Activated CD4-positive, alpha-beta T cell treated with anti-CD3 and anti-CD28 coated beads, Interleukin-2, amount 50 U/mL, for 24 hours (primary cell): ENCODE results near the gene ACAP2.
"Not testable (repeated sequence)": the region's sequence is repeated elsewhere in the genome, so short reads cannot be mapped to it uniquely, and the experiment has no call there.

Source experiments
- DNase-seq, 2 donors: peaks; one replicate each; pipeline ENCODE4 v3.0.0-alpha.2; 2020; ENCODE audit warnings: low read depth in 1 of 2, low spot score in 1 of 2

The ACAP2 gene

GRCh38 chr3:195394024-195394423 lies 48.8 kb downstream of the ACAP2 start:
- no peak for DNase-seq

- DNase-seq: no peak
Observed at GRCh38 chr3:195388380-195388779, 54.4 kb downstream of the ACAP2 start.

DNA sequence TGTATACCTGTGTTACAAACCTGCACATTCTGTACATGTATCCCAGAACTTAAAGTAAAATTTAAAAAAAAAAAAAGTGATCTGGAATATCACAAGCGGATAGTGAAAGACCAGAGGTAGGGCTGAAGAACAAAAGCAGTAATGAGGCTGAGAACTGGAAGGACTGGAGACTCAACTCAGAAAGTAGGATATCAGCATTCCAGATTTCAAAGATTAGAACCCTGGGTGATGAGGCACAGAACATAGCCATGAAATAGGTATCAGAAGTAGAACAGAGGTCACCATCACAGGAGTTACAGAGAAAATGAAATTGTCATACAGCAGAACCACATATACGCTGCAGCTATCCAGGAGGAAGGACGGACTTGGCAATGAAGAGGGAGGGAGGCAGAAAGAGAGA lies 56.1 kb downstream of the ACAP2 start:
- DNase-seq: no peak

DNA sequence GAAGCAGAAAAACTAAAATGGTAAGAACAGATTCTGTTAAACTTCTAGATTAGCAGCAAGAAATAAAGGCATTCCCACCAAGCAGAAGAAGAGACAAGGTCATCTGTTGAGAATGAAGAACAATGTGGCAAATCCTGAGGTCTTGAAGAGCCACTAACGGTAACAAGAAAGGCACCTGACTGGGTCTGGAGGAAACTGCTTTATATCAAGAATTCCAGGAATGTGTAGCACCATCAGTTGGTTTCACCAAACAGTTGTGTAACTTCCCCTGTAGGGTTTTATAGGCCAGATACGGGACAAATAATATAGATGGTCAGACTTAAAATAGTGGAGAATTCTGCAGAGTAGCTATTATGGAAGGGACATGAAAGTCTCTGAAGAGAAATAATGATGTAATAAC lies 57.3 kb downstream of the ACAP2 start:
- no peak for DNase-seq

DNA sequence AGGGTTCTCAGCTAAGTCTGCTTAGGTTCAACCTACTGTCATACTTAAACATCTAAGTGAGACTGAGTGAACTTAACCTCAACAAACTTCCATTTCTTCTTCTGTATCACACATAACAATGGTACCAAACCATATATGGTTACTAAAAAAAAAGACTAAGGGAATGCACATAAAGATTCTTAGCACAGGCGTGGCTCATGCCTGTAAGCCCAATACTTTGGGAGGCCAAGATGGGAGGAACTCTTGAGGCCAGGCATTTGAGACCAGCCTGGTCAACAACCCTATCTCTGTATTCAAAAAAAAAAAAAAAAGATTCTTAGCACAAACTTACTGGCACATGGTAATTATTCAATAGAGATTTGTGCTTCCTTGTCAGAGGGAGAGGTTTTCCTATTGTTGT lies 57.9 kb downstream of the ACAP2 start:
- no peak for DNase-seq

GRCh38 chr3:195372220-195372619 lies 70.6 kb downstream of the ACAP2 start:
- no peak for DNase-seq

- no peak for DNase-seq
Observed at GRCh38 chr3:195366200-195366925, 76.5 kb downstream of the ACAP2 start.

DNA sequence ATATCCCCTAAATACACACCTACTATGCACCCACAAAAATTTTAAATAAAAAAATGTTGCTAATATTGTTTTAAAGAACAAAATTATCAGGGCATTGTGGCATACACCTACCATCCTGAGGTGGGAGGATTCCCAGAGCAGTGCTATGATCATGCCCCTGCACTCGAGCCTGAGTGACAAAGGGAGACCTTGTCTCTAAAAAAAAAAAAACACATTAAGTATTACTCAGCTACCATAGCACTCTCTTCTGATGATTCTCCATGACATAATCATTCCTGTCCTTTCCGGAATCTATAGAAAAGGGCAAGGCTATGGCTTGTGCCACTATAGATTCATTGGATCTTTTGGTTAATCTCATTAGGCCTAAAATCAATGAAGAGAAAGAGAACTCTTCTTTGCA lies 77.4 kb downstream of the ACAP2 start:
- DNase-seq: no peak

DNA sequence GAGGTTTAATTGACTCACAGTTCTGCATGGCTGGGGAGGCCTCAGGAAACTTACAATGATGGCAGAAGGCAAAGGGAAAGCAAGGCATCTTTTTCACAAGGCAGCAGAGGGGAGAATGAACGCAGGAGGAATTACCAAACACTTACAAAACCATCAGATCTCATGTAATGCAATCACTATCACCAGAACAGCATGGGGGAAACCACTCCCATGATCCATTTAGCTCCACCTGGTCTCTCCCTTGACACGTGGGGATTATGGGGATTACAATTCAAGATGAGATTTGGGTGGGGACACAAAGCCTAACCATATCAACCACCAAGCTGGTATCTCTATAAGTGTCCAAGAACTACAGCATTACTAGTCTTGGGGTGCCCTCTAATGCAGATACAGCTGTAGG lies 85.0 kb downstream of the ACAP2 start:
- not testable (repeated sequence) for DNase-seq

DNA sequence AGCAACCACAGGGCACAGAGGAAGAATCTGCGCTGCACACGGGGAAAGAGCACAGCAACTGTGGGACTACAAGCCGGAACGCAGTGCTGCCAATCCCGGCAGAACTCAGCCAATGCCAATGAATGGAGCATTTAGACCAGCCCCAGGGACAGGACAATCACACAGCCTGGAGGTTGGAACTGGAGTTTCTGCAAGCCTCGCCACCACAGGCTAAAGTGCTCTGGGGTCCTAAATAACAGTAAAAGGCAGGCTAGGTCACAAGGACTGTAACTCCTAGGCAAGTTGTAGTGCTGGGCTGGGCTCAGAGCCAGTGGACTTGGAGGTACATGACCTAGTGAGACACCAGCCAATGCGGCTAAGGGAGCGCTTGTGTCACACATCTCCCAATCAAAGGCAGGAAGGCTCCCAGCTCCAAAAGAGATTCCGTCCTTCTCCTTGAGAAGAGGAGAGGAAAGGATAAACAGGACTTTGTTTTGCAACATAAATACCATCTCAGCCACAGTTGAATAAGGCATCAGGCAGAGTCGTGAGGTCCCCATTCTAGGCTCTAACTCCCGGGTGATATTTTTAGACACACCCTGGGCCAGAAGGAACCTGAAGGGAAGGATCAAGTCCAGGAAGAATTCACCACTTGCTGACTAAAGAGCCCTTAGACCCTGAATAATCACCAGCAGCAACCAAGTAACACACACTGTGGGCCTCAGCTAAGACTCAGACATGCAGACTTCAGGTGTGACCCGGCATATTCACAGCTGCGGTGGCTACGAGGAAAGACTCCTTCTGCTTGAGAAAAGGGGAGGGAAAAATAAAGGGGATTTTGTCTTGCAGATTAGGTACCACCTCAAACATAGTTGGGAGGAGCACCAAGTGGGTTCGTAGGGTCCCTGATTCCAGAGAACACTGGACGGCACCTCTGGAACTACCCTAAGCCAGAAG lies 86.4 kb downstream of the ACAP2 start:
- DNase-seq: no peak

DNA sequence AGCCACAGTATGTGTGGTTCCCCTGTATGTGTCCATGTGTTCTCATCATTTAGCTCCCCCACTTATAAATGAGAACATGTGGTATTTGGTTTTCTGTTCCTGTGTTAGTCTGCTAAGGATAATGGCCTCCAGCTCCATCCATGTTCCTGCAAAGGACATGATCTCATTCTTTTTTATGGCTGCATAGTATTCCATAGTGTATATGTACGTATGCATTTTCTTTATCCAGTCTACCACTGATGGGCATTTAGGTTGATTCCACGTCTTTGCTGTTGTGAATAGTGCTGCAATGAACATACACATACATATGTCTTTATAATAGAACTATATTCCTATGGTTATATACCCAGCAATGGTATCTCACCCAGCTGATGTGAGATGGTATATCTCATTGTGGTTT lies 88.8 kb downstream of the ACAP2 start:
- DNase-seq: not testable (repeated sequence)

DNA sequence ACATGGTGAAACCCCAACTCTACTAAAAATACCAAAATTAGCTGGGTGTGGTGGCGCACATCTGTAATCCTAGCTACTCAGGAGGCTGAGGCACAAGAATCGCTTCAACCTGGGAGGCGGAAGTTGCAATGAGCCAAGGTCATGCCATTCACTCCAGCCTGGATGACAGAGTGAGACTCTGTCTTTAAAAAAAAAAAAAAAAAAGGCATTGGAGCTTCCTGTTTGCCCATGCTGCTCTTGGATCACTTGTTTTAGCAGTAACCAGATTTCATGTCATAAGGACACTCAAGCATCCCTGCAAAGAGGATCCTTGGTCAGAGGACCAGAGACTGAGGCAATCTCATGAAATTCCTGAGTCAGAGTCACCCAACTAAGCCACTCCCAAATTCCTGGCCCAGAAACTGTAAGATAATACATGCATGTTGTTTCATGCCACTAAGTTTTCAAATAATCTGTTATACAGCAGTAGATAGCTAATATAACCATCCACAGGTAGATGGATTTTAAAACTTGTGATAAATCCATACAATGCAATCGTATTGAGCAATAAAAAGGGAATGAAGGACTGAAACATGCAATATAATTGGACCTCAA lies 89.8 kb downstream of the ACAP2 start:
- no peak for DNase-seq

DNA sequence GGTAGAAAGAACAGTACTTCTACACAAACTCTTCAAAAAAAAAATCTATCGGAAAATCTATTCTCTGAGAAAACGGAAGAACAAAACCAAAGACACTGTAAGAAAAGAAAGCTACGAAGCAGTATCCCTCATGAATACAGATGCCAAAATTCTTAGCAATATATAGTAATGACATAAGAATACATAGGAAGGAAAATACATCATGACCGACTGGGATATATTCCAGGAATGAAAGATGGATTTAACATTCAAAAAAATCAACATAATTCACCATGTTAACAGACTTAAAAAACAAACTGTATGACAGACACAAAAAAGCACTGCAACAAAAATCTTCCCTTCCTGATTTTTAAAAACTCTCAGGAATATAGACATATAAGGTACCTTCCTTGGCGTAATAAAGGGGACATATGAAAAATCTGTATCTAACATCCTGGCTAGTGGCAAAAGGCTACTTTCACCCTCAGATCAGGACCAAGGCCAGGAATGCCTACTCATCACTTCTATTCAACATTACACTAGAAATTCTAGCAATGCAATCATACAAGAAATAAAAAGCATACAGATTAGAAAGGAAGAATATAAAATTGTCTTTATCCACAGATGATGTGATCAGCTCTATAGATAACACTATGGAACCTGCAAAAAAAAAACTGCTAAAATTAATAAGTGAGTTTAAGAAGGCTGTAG lies 94.2 kb downstream of the ACAP2 start:
- DNase-seq: no peak

GRCh38 chr3:195337747-195338146 lies 105.1 kb downstream of the ACAP2 start:
- DNase-seq: no peak

DNA sequence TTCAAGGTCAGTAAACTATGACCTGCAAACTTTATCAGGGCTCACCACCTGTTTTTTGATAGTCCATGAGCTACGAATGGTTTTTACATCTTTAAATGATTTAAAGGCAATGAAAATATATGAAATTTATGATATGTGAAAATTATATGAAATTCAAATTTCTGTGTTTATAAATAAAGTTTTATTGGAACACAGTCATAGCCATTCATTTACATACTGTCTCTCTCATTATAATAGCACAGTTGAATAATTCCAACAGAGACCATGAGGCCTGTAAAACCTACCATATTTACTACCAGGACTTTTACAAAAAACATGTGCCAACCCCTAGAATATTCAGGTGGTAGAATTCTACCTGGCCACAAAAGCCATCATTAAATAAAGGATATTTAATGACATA lies 107.9 kb downstream of the ACAP2 start:
- no peak for DNase-seq

DNA sequence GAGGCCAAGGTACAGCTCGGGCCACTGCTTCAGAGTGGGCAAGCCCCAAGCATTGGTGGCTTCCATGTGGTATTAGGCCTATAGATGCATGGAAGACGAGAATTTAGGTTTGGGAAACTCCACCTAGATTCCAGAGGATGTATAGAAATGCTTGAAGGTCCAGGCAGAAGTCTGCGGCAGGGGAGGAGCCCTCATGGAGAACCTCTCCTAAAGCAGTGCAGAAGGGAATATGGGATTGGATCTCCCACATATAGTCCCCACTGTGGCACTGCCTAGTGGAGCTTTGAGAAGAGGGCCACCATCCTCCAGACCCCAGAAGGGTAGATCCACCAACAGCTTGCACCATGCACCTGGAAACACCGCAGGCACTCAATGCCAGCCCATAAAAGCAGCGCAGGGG lies 123.8 kb downstream of the ACAP2 start:
- no peak for DNase-seq

GRCh38 chr3:195312714-195313113 lies 130.1 kb downstream of the ACAP2 start:
- no peak for DNase-seq

DNA sequence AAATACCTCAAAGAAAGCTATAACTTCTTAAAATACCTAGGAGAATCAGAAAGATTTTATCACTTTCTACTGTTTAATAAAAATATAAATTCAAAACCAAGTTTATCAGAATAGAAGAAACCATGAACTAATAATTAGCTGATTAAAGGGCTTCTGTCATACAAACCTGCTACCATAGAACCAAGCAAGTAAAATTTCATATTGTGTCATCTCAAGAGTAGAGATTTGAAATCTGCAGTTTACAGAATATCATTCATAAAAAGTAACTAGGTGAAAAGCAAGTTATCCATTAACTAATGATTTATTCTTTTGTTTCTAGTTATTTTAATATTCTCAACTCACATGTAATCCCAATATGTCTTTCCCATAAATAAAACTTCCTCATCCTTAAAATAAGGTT lies 135.1 kb downstream of the ACAP2 start:
- no peak for DNase-seq

- DNase-seq: no peak
Observed at GRCh38 chr3:195306369-195306768, 136.5 kb downstream of the ACAP2 start.

GRCh38 chr3:195302431-195302830 lies 140.4 kb downstream of the ACAP2 start:
- no peak for DNase-seq

DNA sequence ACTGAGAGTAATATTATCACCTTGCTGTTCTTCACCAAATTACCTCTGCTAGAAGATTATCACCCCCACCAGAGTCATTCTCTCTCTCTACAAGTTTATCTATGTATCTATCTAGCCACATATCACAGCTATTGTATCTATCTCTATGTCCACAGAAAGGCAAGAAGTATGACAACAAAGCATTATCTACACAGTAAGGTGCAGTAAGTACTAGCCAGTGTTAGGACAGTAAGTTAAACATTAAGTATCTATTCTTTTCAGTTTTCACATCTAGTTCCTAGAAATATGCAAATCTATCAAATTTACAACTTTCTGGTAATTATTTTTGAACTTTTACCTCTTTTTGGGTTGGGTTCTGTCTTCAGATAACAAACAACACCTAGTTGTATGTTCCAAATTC lies 145.4 kb downstream of the ACAP2 start:
- DNase-seq: no peak
